ENCODE data around the gene PDE4D. TPM values are rescaled to one million over a fixed set of nuclear protein-coding genes. Genes with fewer than 3 reads are reported as not detected.
"Not testable (repeated sequence)": the region's sequence is repeated elsewhere in the genome, so short reads cannot be mapped to it uniquely, and the experiment has no call there.

PDE4D gene
- total RNA-seq, 1 donor from 2014 or later = 219 TPM

GRCh38 chr5:59605915-59606314 is 287.6 kb downstream of the PDE4D start:
- DNase-seq = no peak

- no peak for DNase-seq
Measured at GRCh38 chr5:59604111-59604510, 289.4 kb downstream of the PDE4D start.

GRCh38 chr5:59600998-59601397 is 292.5 kb downstream of the PDE4D start:
- DNase-seq = no peak

GRCh38 chr5:59600153-59600552 is 293.4 kb downstream of the PDE4D start:
- no peak for DNase-seq

- DNase-seq = peak; percentile 8
Measured at GRCh38 chr5:59599729-59600128, 293.8 kb downstream of the PDE4D start.

GRCh38 chr5:59598547-59598874 is 295.0 kb downstream of the PDE4D start:
- no peak for DNase-seq

GRCh38 chr5:59597690-59598546 is 295.6 kb downstream of the PDE4D start:
- DNase-seq = no peak

- no peak for DNase-seq
Measured at GRCh38 chr5:59596586-59597350, 296.8 kb downstream of the PDE4D start.

GRCh38 chr5:59594118-59594517 is 299.4 kb downstream of the PDE4D start:
- not testable (repeated sequence) for DNase-seq

GRCh38 chr5:59593439-59594007 is 300.0 kb downstream of the PDE4D start:
- DNase-seq = no peak

- no peak for DNase-seq
Measured at GRCh38 chr5:59592101-59592500, 301.4 kb downstream of the PDE4D start.

- no peak for DNase-seq
Measured at GRCh38 chr5:59591162-59591561, 302.4 kb downstream of the PDE4D start.

GRCh38 chr5:59588922-59589321 is 304.6 kb downstream of the PDE4D start:
- DNase-seq = no peak

- DNase-seq = peak; percentile 84
Measured at GRCh38 chr5:59587489-59588337, 305.8 kb downstream of the PDE4D start.

GRCh38 chr5:59586841-59587240 is 306.7 kb downstream of the PDE4D start:
- no peak for DNase-seq

GRCh38 chr5:59584858-59585846 is 308.4 kb downstream of the PDE4D start:
- peak; percentile 44 for DNase-seq

- DNase-seq = peak; percentile 12
Measured at GRCh38 chr5:59583810-59584562, 309.5 kb downstream of the PDE4D start.

GRCh38 chr5:59583151-59583809 is 310.2 kb downstream of the PDE4D start:
- no peak for DNase-seq

GRCh38 chr5:59582746-59583145 is 310.8 kb downstream of the PDE4D start:
- DNase-seq = no peak

- DNase-seq = no peak
Measured at GRCh38 chr5:59579824-59580167, 313.7 kb downstream of the PDE4D start.

Measured in occipital lobe (tissue), 2 donors.